Neural cell (in vitro differentiated cells): ENCODE measurements around the gene SNRPD3. TPM values are rescaled to one million over a fixed set of nuclear protein-coding genes. Genes with fewer than 3 reads are reported as not detected.

Source experiments
- H2AFZ ChIP-seq: fragments of 200-600, 300-800 bp; sonication (generic), shearing (Covaris generic); 2 replicates; pipeline ENCODE4 v1.6.0; 2014; ENCODE audit warnings: low read depth, mild to moderate bottlenecking, antibody characterized with exemption, low read length, moderate library complexity
- H3F3A ChIP-seq: fragments of 200-600 bp; shearing (Covaris generic); 2 replicates; pipeline ENCODE4 v1.6.1; 2016; ENCODE audit warnings: mild to moderate bottlenecking, moderate library complexity, mixed read lengths, antibody characterized with exemption, low read length; ENCODE audit not compliant: insufficient read depth, poor library complexity, severe bottlenecking
- H3K27ac ChIP-seq: fragments of 200-600, 300-800 bp; sonication (generic), shearing (Covaris generic); 2 replicates; pipeline ENCODE4 v1.5.1; 2014; ENCODE audit warnings: mild to moderate bottlenecking, low read length, moderate library complexity
- H3K27me3 ChIP-seq: fragments of 300-800, 200-600 bp; sonication (generic), shearing (Covaris generic); 2 replicates; pipeline ENCODE4 v1.6.0; 2014; ENCODE audit warnings: mild to moderate bottlenecking, low read depth, low read length, moderate library complexity; ENCODE audit not compliant: insufficient read depth
- H3K36me3 ChIP-seq: fragments of 300-800, 200-600 bp; sonication (generic), shearing (Covaris generic); 2 replicates; pipeline ENCODE4 v1.5.1; 2014; ENCODE audit warnings: mild to moderate bottlenecking, antibody characterized with exemption, low read length, moderate library complexity; ENCODE audit not compliant: insufficient read depth
- H3K4me2 ChIP-seq: fragments of 300-800, 200-600 bp; sonication (generic), shearing (Covaris generic); 2 replicates; pipeline ENCODE4 v1.6.0; 2014; ENCODE audit warnings: mild to moderate bottlenecking, low read length
- H3K4me3 ChIP-seq: fragments of 300-800, 200-600 bp; sonication (generic), shearing (Covaris generic); 2 replicates; pipeline ENCODE4 v1.5.1; 2014; ENCODE audit warnings: mild to moderate bottlenecking, low read length, moderate library complexity
- H3K79me2 ChIP-seq: fragments of 200-600 bp; shearing (Covaris generic); replicated peaks from 2 replicates; pipeline ENCODE4 v1.6.0; 2014; ENCODE audit warnings: mild to moderate bottlenecking, low read length, moderate library complexity; ENCODE audit not compliant: insufficient read depth
- H3K9ac ChIP-seq: fragments of 300-800, 200-600 bp; sonication (generic), shearing (Covaris generic); 2 replicates; pipeline ENCODE4 v1.6.1; 2016; ENCODE audit warnings: mild to moderate bottlenecking, low read length, mixed read lengths
- H3K9me2 ChIP-seq: fragments of 200-600 bp; shearing (Covaris generic); 2 replicates; pipeline ENCODE4 v1.6.1; 2016; ENCODE audit warnings: mild to moderate bottlenecking, low read length, mixed read lengths; ENCODE audit not compliant: insufficient read depth
- H3K9me3 ChIP-seq: fragments of 200-600, 300-800 bp; sonication (generic), shearing (Covaris generic); 2 replicates; pipeline ENCODE4 v1.6.1; 2016; ENCODE audit warnings: mild to moderate bottlenecking, mixed run types, low read length, moderate library complexity, mixed read lengths
- H4K20me1 ChIP-seq: fragments of 200-600 bp; shearing (Covaris generic); 2 replicates; pipeline ENCODE4 v1.6.1; 2016; ENCODE audit warnings: mild to moderate bottlenecking, mixed run types; ENCODE audit not compliant: insufficient read depth
- CTCF ChIP-seq: fragments of 450-650 bp; IDR thresholded peaks from 2 replicates; pipeline ENCODE4 v1.5.1; 2014; ENCODE audit warnings: antibody characterized with exemption, mild to moderate bottlenecking, moderate library complexity; ENCODE audit not compliant: poor library complexity, severe bottlenecking
- EP300 ChIP-seq: fragments of 450-650 bp; conservative IDR thresholded peaks from 2 replicates; pipeline ENCODE4 v1.6.1; 2014; ENCODE audit warnings: antibody characterized with exemption, mild to moderate bottlenecking, moderate library complexity; ENCODE audit not compliant: poor library complexity, severe bottlenecking
- EZH2 ChIP-seq: fragments of 200-600, 300-800 bp; shearing (Covaris generic), sonication (generic); IDR thresholded peaks from 2 replicates; pipeline ENCODE4 v1.6.1; 2014; ENCODE audit warnings: antibody characterized with exemption, low read length, borderline replicate concordance, mild to moderate bottlenecking; ENCODE audit not compliant: insufficient read depth, poor library complexity, severe bottlenecking
- MXI1 ChIP-seq: fragments of 450-650 bp; conservative IDR thresholded peaks from 2 replicates; pipeline ENCODE4 v1.6.1; 2014; ENCODE audit warnings: antibody characterized with exemption, mild to moderate bottlenecking; ENCODE audit not compliant: poor library complexity, severe bottlenecking
- POLR2AphosphoS5 ChIP-seq: IDR thresholded peaks from 2 replicates; pipeline ENCODE4 v1.6.1; 2012
- RAD21 ChIP-seq: fragments of 450-650 bp; conservative IDR thresholded peaks from 2 replicates; pipeline ENCODE4 v1.6.1; 2014; ENCODE audit warnings: antibody characterized with exemption, mild to moderate bottlenecking, moderate library complexity
- REST ChIP-seq: IDR thresholded peaks from 2 replicates; pipeline ENCODE4 v1.6.1; 2012; ENCODE audit warnings: borderline replicate concordance
- SMC3 ChIP-seq: fragments of 450-650 bp; conservative IDR thresholded peaks from 2 replicates; pipeline ENCODE4 v1.6.1; 2014; ENCODE audit warnings: antibody characterized with exemption, mild to moderate bottlenecking, moderate library complexity; ENCODE audit not compliant: poor library complexity
- TAF1 ChIP-seq: IDR thresholded peaks from 2 replicates; pipeline ENCODE4 v1.6.1; 2012; ENCODE audit warnings: low read depth
- polyA plus RNA-seq: library from polyadenylated mRNA; depleted of rRNA; stranded (reverse); fragments of >200 nt; gene quantifications from 2 replicates; pipeline ENCODE4 v1.2.3, GENCODE V29; 2014

SNRPD3 gene
- polyA plus RNA-seq, 1 donor from 2014 or later = 195 TPM

- Histone ChIP-seq H3K27ac (no peak overlapping the region), H3F3A (no peaks in the 10 kb centered on the region), H3K9me2 (no peaks in the 10 kb centered on the region), H3K9ac (no peak overlapping the region), H3K36me3 (peaks cover 4% of the 10 kb centered on the region), H3K79me2 (peaks cover 15% of the 10 kb centered on the region), H3K4me2 (no peak overlapping the region), H4K20me1 (no peaks in the 10 kb centered on the region), H3K4me3 (no peak overlapping the region), H2AFZ (no peak overlapping the region), H3K27me3 (no peaks in the 10 kb centered on the region), H3K9me3 (no peaks in the 10 kb centered on the region)
- no peak for TF ChIP-seq MXI1
- TF ChIP-seq POLR2AphosphoS5 = no peak
- TF ChIP-seq EZH2 = no peak
- TF ChIP-seq CTCF = no peak
- TF ChIP-seq EP300 = no peak
- no peak for TF ChIP-seq REST
These were observed 7.0 kb upstream of the SNRPD3 start for GRCh38 chr22:24548812-24549211.

- Histone ChIP-seq H3K36me3 (peaks cover 4% of the 10 kb centered on the region), H3K79me2 (peaks cover 22% of the 10 kb centered on the region), H3K27me3 (no peaks in the 10 kb centered on the region), H3K4me3 (no peak overlapping the region), H3K9me2 (no peaks in the 10 kb centered on the region), H3K27ac (no peak overlapping the region), H3K9ac (no peak overlapping the region), H4K20me1 (no peaks in the 10 kb centered on the region), H3K4me2 (no peak overlapping the region), H2AFZ (no peak overlapping the region), H3K9me3 (no peaks in the 10 kb centered on the region), H3F3A (no peaks in the 10 kb centered on the region)
- TF ChIP-seq SMC3 (no peak), MXI1 (no peak), EZH2 (no peak), EP300 (no peak), CTCF (no peak), TAF1 (no peak), POLR2AphosphoS5 (no peak), REST (no peak), RAD21 (no peak)
These were observed 5.5 kb upstream of the SNRPD3 start for GRCh38 chr22:24550028-24550901.
